Measurements from ENCODE around the gene MTFP1.
"Not testable (repeated sequence)": the region's sequence is repeated elsewhere in the genome, so short reads cannot be mapped to it uniquely, and the experiment has no call there.

The MTFP1 gene

DNA sequence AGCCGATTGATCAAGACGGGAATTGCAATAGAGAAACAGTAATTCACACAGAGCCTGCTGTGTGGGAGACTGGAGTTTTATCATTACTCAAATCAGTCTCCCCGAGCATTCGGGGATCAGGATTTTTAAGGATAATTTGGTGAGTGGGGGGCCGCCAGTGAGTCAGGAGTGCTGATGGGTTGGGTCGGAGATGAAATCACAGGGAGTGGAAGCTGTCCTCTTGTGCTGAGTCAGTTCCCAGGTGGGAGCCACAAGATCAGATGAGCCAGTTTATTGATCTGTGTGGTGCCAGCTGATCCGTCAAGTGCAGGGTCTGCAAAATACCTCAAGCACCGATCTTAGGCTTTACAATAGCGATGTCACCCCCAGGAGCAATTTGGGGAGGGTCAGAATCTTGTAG lies 15.5 kb downstream of the MTFP1 start:
- Histone ChIP-seq H3K79me2 (ENCODE audit: low read length) (no peaks in the 10 kb centered on the region), H2AFZ (ENCODE audit: low read depth, low read length) (no peak overlapping the region), H3K4me3 (ENCODE audit: low read length) (no peak overlapping the region), H3K27me3 (ENCODE audit: low read depth, low read length) (no peaks in the 10 kb centered on the region), H3K4me1 (ENCODE audit: low read length) (peaks cover 21% of the 10 kb centered on the region), H3K36me3 (replicated peaks; ENCODE audit: low read depth, low read length) (peaks cover 2% of the 10 kb centered on the region), H4K20me1 (ENCODE audit: insufficient read depth, low read length) (no peaks in the 10 kb centered on the region), H3K9ac (ENCODE audit: low read length) (no peak overlapping the region), H3K4me2 (ENCODE audit: low read length) (no peak overlapping the region), H3K27ac (ENCODE audit: low read length) (no peak overlapping the region), H3K9me3 (ENCODE audit: insufficient read depth, low read length) (no peaks in the 10 kb centered on the region)
- TF ChIP-seq, protein P1, sequence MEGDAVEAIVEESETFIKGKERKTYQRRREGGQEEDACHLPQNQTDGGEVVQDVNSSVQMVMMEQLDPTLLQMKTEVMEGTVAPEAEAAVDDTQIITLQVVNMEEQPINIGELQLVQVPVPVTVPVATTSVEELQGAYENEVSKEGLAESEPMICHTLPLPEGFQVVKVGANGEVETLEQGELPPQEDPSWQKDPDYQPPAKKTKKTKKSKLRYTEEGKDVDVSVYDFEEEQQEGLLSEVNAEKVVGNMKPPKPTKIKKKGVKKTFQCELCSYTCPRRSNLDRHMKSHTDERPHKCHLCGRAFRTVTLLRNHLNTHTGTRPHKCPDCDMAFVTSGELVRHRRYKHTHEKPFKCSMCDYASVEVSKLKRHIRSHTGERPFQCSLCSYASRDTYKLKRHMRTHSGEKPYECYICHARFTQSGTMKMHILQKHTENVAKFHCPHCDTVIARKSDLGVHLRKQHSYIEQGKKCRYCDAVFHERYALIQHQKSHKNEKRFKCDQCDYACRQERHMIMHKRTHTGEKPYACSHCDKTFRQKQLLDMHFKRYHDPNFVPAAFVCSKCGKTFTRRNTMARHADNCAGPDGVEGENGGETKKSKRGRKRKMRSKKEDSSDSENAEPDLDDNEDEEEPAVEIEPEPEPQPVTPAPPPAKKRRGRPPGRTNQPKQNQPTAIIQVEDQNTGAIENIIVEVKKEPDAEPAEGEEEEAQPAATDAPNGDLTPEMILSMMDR (IDR thresholded peaks at IDR 0.05; ENCODE audit: low read depth, low read length), result no peak

DNA sequence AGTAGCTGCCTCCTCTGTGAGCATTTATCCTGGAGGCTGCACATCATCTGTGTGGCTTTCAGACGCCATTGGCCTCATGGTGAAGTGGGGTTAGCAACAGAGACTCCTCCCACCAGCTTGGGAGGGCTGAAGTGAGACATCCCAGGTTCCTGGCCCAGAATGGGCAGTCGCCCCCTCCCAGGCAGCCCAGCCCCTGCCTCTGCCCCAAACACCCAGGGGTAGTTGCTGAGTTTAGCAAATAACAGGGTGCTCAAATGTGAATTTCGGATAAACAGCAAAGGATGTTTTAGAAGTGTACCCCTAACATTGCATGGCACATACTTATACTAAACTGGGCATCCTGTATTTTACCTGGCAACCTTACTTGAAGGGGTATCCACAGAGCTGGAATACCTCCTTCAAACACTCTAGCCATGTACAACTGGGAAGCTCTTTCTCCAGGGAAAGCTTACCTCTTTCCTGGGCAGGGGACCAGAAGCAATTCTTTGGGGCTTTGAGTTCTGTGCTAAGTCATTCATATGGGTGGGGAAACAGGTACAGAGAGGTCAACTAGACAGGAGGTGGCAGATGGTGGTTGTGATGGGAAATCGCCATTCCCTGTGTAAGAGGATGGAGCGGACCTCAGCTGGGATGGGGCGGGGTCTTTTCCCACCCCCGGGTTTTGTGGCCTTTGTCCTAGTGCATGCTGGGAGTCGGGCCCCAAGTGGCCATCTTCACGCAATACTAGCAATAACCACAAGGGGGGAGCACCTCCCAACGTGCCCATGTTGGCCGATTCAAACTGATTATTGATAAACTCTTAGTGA lies 19.3 kb downstream of the MTFP1 start:
- peak overlapping the region; percentile 57 for H3K9ac ChIP-seq (ENCODE audit: low read length)
- TF ChIP-seq, protein P1 (IDR thresholded peaks at IDR 0.05; ENCODE audit: low read depth, low read length), result peak; percentile 87
- TF ChIP-seq EZH2phosphoT487 (IDR thresholded peaks at IDR 0.05; ENCODE audit: low read depth), result no peak
- no peaks in the 10 kb centered on the region for H3K36me3 ChIP-seq (replicated peaks; ENCODE audit: low read depth, low read length)
- H3K4me2 ChIP-seq (ENCODE audit: low read length), result peak overlapping the region; percentile 80
- H2AFZ ChIP-seq (ENCODE audit: low read depth, low read length), result peak overlapping the region; percentile 99
- H3K27me3 ChIP-seq (ENCODE audit: low read depth, low read length), result no peaks in the 10 kb centered on the region
- peak overlapping the region; percentile 2; the same call in 1 of the 2 replicates for H3K27ac ChIP-seq (ENCODE audit: low read length)
- no peaks in the 10 kb centered on the region for H4K20me1 ChIP-seq (ENCODE audit: insufficient read depth, low read length)
- H3K79me2 ChIP-seq (ENCODE audit: low read length), result no peaks in the 10 kb centered on the region
- H3K4me1 ChIP-seq (ENCODE audit: low read length), result peaks cover 21% of the 10 kb centered on the region
- no peaks in the 10 kb centered on the region for H3K9me3 ChIP-seq (ENCODE audit: insufficient read depth, low read length)
- peak overlapping the region; percentile 65 for H3K4me3 ChIP-seq (ENCODE audit: low read length)

DNA sequence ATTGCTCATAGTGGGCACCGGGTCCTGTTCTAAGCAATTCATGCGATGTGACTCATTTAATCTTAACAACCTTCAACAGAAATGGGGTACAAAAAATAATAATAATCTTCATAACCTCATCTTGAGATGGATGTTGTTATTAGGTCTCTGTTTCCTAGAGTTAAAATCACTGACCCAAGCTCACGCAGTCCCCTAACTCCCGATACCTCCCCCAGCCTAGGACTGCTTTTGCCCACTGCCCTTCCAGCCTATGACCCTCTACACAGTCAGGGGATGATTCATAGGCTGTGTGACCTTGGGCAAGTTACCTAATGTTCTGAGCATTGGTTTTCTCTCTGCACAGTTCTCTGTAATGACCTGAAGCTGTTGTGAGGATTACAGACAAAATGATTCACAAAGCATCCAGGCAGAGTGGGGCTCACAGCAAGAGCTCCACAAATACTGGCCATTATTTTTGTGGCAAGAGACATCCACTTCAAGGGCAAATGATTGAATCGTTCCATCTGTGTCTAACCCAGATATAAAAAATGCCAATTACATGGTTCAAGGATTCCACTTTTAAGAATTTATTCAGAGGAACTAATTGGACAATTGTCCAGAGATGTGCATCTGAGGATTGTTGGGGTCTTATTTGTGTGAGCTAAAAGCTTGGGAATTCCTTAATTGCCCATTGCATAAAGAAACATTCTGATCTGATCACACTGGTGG lies 20.0 kb downstream of the MTFP1 start:
- TF ChIP-seq EZH2phosphoT487 (IDR thresholded peaks at IDR 0.05; ENCODE audit: low read depth), result no peak
- TF ChIP-seq, protein P1 (IDR thresholded peaks at IDR 0.05; ENCODE audit: low read depth, low read length), result no peak
- peak overlapping the region; percentile 65 for H3K4me3 ChIP-seq (ENCODE audit: low read length)
- no peak overlapping the region for H3K27ac ChIP-seq (ENCODE audit: low read length)
- H3K27me3 ChIP-seq (ENCODE audit: low read depth, low read length), result no peaks in the 10 kb centered on the region
- peak overlapping the region; percentile 80 for H3K4me2 ChIP-seq (ENCODE audit: low read length)
- no peaks in the 10 kb centered on the region for H4K20me1 ChIP-seq (ENCODE audit: insufficient read depth, low read length)
- peaks cover 21% of the 10 kb centered on the region for H3K4me1 ChIP-seq (ENCODE audit: low read length)
- H3K36me3 ChIP-seq (replicated peaks; ENCODE audit: low read depth, low read length), result no peaks in the 10 kb centered on the region
- peak overlapping the region; percentile 16 for H3K9ac ChIP-seq (ENCODE audit: low read length)
- no peaks in the 10 kb centered on the region for H3K79me2 ChIP-seq (ENCODE audit: low read length)
- H3K9me3 ChIP-seq (ENCODE audit: insufficient read depth, low read length), result no peaks in the 10 kb centered on the region
- H2AFZ ChIP-seq (ENCODE audit: low read depth, low read length), result peak overlapping the region; percentile 99

DNA sequence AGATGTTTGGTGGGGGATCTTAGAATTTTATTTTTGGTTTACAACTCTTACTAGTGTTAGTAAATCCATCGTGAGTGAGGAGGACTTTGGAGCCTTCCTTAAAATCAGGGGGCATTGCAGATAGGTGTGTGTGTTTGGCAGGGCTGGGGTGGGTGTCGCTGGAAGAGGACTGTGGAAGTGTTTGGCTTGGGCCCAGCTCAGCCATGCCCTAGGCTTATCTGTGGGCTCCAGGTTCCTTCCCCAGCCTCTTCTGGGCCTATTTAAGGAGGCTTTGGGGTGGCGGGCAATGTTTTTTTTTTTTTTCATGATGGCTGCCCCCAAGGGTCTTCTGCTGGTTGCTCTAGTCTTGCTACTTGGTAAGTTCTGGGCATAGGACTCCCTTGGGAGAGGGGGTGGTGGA lies 22.1 kb downstream of the MTFP1 start:
- Histone ChIP-seq H3K4me1 (ENCODE audit: low read length) (peaks cover 14% of the 10 kb centered on the region), H3K9me3 (ENCODE audit: insufficient read depth, low read length) (no peaks in the 10 kb centered on the region), H3K27ac (ENCODE audit: low read length) (no peak overlapping the region), H3K79me2 (ENCODE audit: low read length) (no peaks in the 10 kb centered on the region), H4K20me1 (ENCODE audit: insufficient read depth, low read length) (no peaks in the 10 kb centered on the region), H2AFZ (ENCODE audit: low read depth, low read length) (no peak overlapping the region), H3K4me3 (ENCODE audit: low read length) (no peak overlapping the region), H3K4me2 (ENCODE audit: low read length) (no peak overlapping the region), H3K27me3 (ENCODE audit: low read depth, low read length) (peaks cover 7% of the 10 kb centered on the region; the same call in 1 of the 2 replicates), H3K9ac (ENCODE audit: low read length) (no peak overlapping the region), H3K36me3 (replicated peaks; ENCODE audit: low read depth, low read length) (no peaks in the 10 kb centered on the region)
- TF ChIP-seq, protein P1 (IDR thresholded peaks at IDR 0.05; ENCODE audit: low read depth, low read length), result no peak
- TF ChIP-seq EZH2phosphoT487 (IDR thresholded peaks at IDR 0.05; ENCODE audit: low read depth), result no peak

DNA sequence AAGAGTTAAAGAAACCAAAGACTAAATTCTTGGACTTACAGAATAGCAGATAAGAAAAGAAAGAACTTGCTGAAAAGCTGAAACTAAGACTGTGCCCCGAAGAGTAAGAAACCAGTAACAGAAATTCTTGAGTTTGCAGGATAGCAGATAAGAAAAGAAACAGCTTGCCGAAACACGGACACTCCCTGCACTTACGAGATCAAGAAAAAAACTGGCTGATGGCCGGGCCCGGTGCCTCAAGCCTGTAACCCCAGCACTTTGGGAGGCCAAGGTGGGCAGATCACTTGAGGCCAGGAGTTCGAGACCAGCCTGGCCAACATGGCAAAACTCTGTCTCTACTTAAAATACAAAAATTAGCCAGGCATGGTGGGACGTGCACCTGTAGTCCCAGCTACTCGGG lies 25.9 kb downstream of the MTFP1 start:
- not testable (repeated sequence) for H3K4me1 ChIP-seq (ENCODE audit: low read length); H3K79me2 ChIP-seq (ENCODE audit: low read length); H3K36me3 ChIP-seq (replicated peaks; ENCODE audit: low read depth, low read length); H3K9ac ChIP-seq (ENCODE audit: low read length); H3K4me3 ChIP-seq (ENCODE audit: low read length); H4K20me1 ChIP-seq (ENCODE audit: insufficient read depth, low read length); H3K4me2 ChIP-seq (ENCODE audit: low read length); H3K27ac ChIP-seq (ENCODE audit: low read length); H2AFZ ChIP-seq (ENCODE audit: low read depth, low read length); H3K9me3 ChIP-seq (ENCODE audit: insufficient read depth, low read length)
- H3K27me3 ChIP-seq (ENCODE audit: low read depth, low read length), result peaks cover 10% of the 10 kb centered on the region; the same call in 1 of the 2 replicates
